ELF-1 (cell line): ENCODE results near the gene PPP2CA.

Experiments used
- DNase-seq: peaks from one replicate; pipeline ENCODE4 v3.0.0-alpha.2; 2016; ENCODE audit warnings: low read depth, low spot score

The PPP2CA gene

GRCh38 chr5:134148986-134149539, 76.8 kb downstream of the PPP2CA start:
- no peak for DNase-seq

- no peak for DNase-seq
Measured at GRCh38 chr5:134148316-134148715, 77.6 kb downstream of the PPP2CA start.

GRCh38 chr5:134146651-134147518, 79.0 kb downstream of the PPP2CA start:
- no peak for DNase-seq

- DNase-seq, result peak; percentile 91
Measured at GRCh38 chr5:134145779-134146581, 79.9 kb downstream of the PPP2CA start.

GRCh38 chr5:134145041-134145757, 80.7 kb downstream of the PPP2CA start:
- DNase-seq, result no peak
